CD4-positive, alpha-beta T cell (primary cell): ENCODE measurements around the gene SUV39H2. TPM values are rescaled to one million over a fixed set of nuclear protein-coding genes. Genes with fewer than 3 reads are reported as not detected.

Source experiments
- ATAC-seq: fragments of 200-7000 bp; cut with Tn5 transposase; one replicate; pipeline ENCODE4 v1.10.0; 2022; ENCODE audit warnings: mild to moderate bottlenecking; ENCODE audit not compliant: poor library complexity
- CTCF ChIA-PET: fragments of 350-600 bp; sonication (Branson Sonifier 250); formaldehyde crosslinking; loops from one replicate; lab custom pipeline; 2021; ENCODE audit warnings: antibody characterized with exemption, inconsistent platforms; lab: Charles Lee
- POLR2A ChIA-PET: fragments of 350-600 bp; sonication (Branson Sonifier 250); formaldehyde crosslinking; loops from one replicate; lab custom pipeline; 2021; ENCODE audit warnings: antibody characterized with exemption, inconsistent platforms; lab: Charles Lee
- DNase-seq, 14 experiments: peaks; one replicate each; pipeline ENCODE4 v3.0.0-alpha.2; 2013 to 2020; ENCODE audit warnings: mixed read lengths in 2 of 14
- H3K27ac ChIP-seq, 2 donors: one replicate each; pipeline versions ENCODE4 v1.5.1 to v1.7.0; 2013; ENCODE audit warnings: low read length in 2 of 2, low read depth in 1 of 2, mild to moderate bottlenecking in 1 of 2
- H3K27me3 ChIP-seq, 2 experiments: 1 replicate in 1 of 2; 2 replicates in 1 of 2; pipeline versions ENCODE4 v1.6.1 to v1.7.0; 2013; ENCODE audit warnings: low read length in 2 of 2, control low read depth in 1 of 2, mild to moderate bottlenecking in 1 of 2, moderate library complexity in 1 of 2; ENCODE audit not compliant: insufficient read depth in 2 of 2, control insufficient read depth in 1 of 2
- H3K36me3 ChIP-seq: one replicate; pipeline ENCODE4 v1.6.1; 2013; ENCODE audit warnings: low read length, control low read depth; ENCODE audit not compliant: insufficient read depth
- H3K4me1 ChIP-seq: one replicate; pipeline ENCODE4 v1.6.1; 2013; ENCODE audit warnings: low read length, control low read depth; ENCODE audit not compliant: insufficient read depth
- H3K4me3 ChIP-seq: one replicate; pipeline ENCODE4 v1.5.1; 2013; ENCODE audit warnings: mild to moderate bottlenecking, low read length, moderate library complexity
- H3K9me3 ChIP-seq, 2 experiments: 1 replicate in 1 of 2; 2 replicates in 1 of 2; pipeline versions ENCODE4 v1.6.1 to v1.7.0; 2013; ENCODE audit warnings: low read length in 2 of 2, mild to moderate bottlenecking in 2 of 2, control low read depth in 1 of 2, moderate library complexity in 1 of 2; ENCODE audit not compliant: control insufficient read depth in 1 of 2, insufficient read depth in 1 of 2
- H3K27ac Mint-ChIP-seq: one replicate; pipeline ENCODE4 v1.8.0; 2020; ENCODE audit warnings: mixed read lengths
- H3K27me3 Mint-ChIP-seq: one replicate; pipeline ENCODE4 v1.8.0; 2021; ENCODE audit warnings: mixed read lengths
- H3K36me3 Mint-ChIP-seq: one replicate; pipeline ENCODE4 v1.8.0; 2021; ENCODE audit warnings: low read depth, mixed read lengths
- H3K4me1 Mint-ChIP-seq: one replicate; pipeline ENCODE4 v1.8.0; 2021; ENCODE audit warnings: low read depth, mixed read lengths
- H3K4me3 Mint-ChIP-seq: one replicate; pipeline ENCODE4 v1.8.0; 2020; ENCODE audit warnings: mild to moderate bottlenecking, mixed read lengths
- H3K9me3 Mint-ChIP-seq: one replicate; pipeline ENCODE4 v1.8.0; 2020; ENCODE audit warnings: mixed read lengths
- intact Hi-C, 2 experiments: fragments of 100-400 bp; cut with DNase I in 1 of 2; cut with micrococcal nuclease in 1 of 2; formaldehyde crosslinking; loops; one replicate each; pipeline versions ENCODE4 v1.15.1 to v1.9.0; 2023 to 2025; cut with DNase I, micrococcal nuclease
- total RNA-seq, 174 experiments: library from RNA in 2 of 174; stranded (reverse) in 2 of 174; gene quantifications; one replicate each; pipeline ENCODE4 v1.2.3 and lab custom pipeline; 2021 to 2026
- TF ChIP-seq, protein P1 (sequence below): fragments of 200-600 bp; IDR thresholded peaks from one replicate; pipeline ENCODE4 v1.8.0; 2022; ENCODE audit warnings: antibody characterized with exemption, mild to moderate bottlenecking

SUV39H2 gene
- total RNA-seq, 2 experiments from 2014 or later, result 3.4 to 3.5 TPM

DNA sequence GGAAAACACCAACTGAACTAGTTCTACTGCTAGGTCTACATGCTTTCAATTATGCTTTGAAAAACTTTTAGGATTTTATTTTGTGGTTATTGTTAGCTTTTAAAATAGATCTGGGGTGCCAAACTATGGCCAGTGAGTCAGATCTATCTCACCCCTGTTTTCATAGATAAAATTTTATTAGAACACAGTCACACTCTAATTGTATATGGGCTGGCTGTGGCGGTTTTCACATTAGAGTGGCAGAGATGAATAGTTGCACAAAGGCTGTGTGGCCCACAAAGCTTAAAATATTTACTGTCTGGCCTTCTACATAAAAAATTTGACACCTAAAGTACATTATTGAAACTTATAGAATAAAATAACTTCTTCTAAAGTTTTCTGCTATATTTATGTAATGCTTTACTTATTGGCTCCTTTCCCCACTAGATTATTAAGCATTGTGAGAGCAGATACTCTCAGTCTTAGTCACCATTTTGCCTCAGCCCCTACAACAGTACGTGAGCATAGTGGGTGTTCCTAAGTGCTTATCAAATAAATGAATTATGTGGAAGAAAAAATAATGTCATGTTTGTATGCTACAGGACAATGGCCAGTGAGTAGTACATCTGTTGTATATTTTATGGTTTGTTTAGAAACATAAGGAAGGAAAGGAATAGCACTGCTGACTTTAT is 5.4 kb upstream of the SUV39H2 start:
- H3K27ac ChIP-seq, result no peak overlapping the region
- Mint-ChIP-seq H3K27me3 (no peaks in the 10 kb centered on the region), H3K4me3 (no peak overlapping the region), H3K4me1 (peaks cover 21% of the 10 kb centered on the region), H3K36me3 (peaks cover 35% of the 10 kb centered on the region), H3K27ac (no peak overlapping the region), H3K9me3 (no peaks in the 10 kb centered on the region)
- H3K4me1 ChIP-seq, result peaks cover 5% of the 10 kb centered on the region
- ATAC-seq, result no peak
- H3K4me3 ChIP-seq, result no peak overlapping the region
- H3K9me3 ChIP-seq, result no peaks in the 10 kb centered on the region
- CTCF ChIA-PET, result interaction anchor here (1.2 kb wide), 1 partner anchor 50 kb away, joined by 3 read pairs; no protein-coding TSS in a partner anchor
- peaks cover 21% of the 10 kb centered on the region for H3K36me3 ChIP-seq
- POLR2A ChIA-PET, result interaction anchor here (0.7 kb wide), 1 partner anchor 35 kb away, joined by 4 read pairs; the partner anchor contains the start of genes CDNF, HSPA14 and MSANTD7
- TF ChIP-seq, protein P1, sequence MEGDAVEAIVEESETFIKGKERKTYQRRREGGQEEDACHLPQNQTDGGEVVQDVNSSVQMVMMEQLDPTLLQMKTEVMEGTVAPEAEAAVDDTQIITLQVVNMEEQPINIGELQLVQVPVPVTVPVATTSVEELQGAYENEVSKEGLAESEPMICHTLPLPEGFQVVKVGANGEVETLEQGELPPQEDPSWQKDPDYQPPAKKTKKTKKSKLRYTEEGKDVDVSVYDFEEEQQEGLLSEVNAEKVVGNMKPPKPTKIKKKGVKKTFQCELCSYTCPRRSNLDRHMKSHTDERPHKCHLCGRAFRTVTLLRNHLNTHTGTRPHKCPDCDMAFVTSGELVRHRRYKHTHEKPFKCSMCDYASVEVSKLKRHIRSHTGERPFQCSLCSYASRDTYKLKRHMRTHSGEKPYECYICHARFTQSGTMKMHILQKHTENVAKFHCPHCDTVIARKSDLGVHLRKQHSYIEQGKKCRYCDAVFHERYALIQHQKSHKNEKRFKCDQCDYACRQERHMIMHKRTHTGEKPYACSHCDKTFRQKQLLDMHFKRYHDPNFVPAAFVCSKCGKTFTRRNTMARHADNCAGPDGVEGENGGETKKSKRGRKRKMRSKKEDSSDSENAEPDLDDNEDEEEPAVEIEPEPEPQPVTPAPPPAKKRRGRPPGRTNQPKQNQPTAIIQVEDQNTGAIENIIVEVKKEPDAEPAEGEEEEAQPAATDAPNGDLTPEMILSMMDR, result no peak
- H3K27me3 ChIP-seq, result no peaks in the 10 kb centered on the region
- DNase-seq, result no peak
- intact Hi-C loops, result no loop called here

DNA sequence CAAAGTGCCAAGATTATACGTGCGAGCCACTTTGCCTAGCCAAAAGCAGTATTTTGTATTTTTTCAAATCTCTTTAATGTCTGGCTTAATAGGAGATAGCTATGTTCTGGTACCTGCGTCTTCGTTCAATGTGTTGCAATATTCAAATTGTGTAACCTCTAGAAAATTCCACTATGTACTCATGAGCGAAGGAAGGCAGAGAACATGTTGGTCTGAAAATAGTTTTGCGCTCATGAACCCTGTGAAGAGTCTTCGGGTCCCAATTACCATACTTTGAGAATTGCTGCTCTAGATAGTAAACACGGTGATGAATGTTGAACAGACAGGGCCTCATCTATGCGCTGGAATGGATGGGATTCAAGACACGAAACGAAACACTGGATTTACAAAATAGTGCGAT is 2.7 kb upstream of the SUV39H2 start:
- no peak overlapping the region for H3K27ac Mint-ChIP-seq
- H3K4me3 Mint-ChIP-seq, result peak overlapping the region; percentile 96

DNA sequence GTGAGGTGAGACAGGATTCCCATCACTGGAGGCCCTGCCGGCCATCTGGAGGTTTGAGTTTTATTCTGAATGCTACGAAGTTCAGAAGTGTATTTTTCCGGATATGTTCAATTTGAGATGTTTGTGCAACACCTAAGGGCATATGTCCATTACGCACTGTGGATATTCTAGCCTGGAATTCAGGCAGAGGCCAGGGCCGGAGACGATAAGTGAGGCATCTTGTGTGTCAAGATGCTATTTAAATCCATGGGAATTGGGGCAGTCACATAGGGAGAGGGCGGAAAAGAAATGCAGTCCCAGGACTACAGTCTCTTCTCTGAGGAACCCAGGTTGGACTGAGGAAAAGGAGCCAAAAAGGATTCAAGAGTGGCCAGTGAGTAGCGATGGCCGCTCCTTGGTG is 1.9 kb upstream of the SUV39H2 start:
- ChIA-PET CTCF (no interaction called here), POLR2A (interaction anchor here (3.6 kb wide), 1 partner anchor 38 kb away, joined by 63 read pairs; the partner anchor contains the start of genes CDNF, HSPA14 and MSANTD7)
- DNase-seq, result no peak
- H3K27ac Mint-ChIP-seq, result peak overlapping the region; percentile 21
- Histone ChIP-seq H3K4me3 (no peak overlapping the region), H3K9me3 (no peaks in the 10 kb centered on the region), H3K27me3 (no peaks in the 10 kb centered on the region), H3K36me3 (no peaks in the 10 kb centered on the region), H3K4me1 (peaks cover 16% of the 10 kb centered on the region), H3K27ac (no peak overlapping the region)
- H3K4me3 Mint-ChIP-seq, result peak overlapping the region; percentile 96
- H3K36me3 Mint-ChIP-seq, result peaks cover 11% of the 10 kb centered on the region
- ATAC-seq, result no peak
- intact Hi-C loops, result loop anchor here in 1 of 2 experiments (5.0 kb wide), 1 partner anchor 76 kb away; the partner anchor contains the start of gene DCLRE1C
- H3K4me1 Mint-ChIP-seq, result peaks cover 43% of the 10 kb centered on the region
- TF ChIP-seq, protein P1, result no peak
- no peaks in the 10 kb centered on the region for H3K27me3 Mint-ChIP-seq
- no peaks in the 10 kb centered on the region for H3K9me3 Mint-ChIP-seq

More for the DNA sequence above, 2.7 kb upstream of the SUV39H2 start:
- POLR2A ChIA-PET, result interaction anchor here (0.9 to 2.2 kb wide), 2 partner anchors 38 to 222 kb away, joined by 4 to 6 read pairs; partner anchors contain the start of genes CDNF, HSPA14, MSANTD7 and RPP38
- DNase-seq (no peak), ATAC-seq (no peak)
- H3K27me3 Mint-ChIP-seq, result no peaks in the 10 kb centered on the region
- CTCF ChIA-PET, result no interaction called here
- Histone ChIP-seq H3K36me3 (peaks cover 2% of the 10 kb centered on the region), H3K9me3 (no peaks in the 10 kb centered on the region), H3K27me3 (no peaks in the 10 kb centered on the region), H3K4me1 (peaks cover 16% of the 10 kb centered on the region), H3K4me3 (no peak overlapping the region), H3K27ac (no peak overlapping the region)
- H3K4me1 Mint-ChIP-seq, result peaks cover 37% of the 10 kb centered on the region
- peaks cover 17% of the 10 kb centered on the region for H3K36me3 Mint-ChIP-seq
- intact Hi-C loops, result loop anchor here in 1 of 2 experiments (5.0 kb wide), 1 partner anchor 76 kb away; the partner anchor contains the start of gene DCLRE1C
- TF ChIP-seq, protein P1, result no peak
- H3K9me3 Mint-ChIP-seq, result no peaks in the 10 kb centered on the region
